Gastroesophageal sphincter (tissue), 4 donors: ENCODE data around the gene STK32C. TPM values are rescaled to one million over a fixed set of nuclear protein-coding genes. Genes with fewer than 3 reads are reported as not detected.

Source experiments
- ATAC-seq: fragments of 150-250 bp; one replicate; pipeline ENCODE4 v1.9.1; 2016; ENCODE audit warnings: mild to moderate bottlenecking, moderate library complexity
- H3K27ac ChIP-seq, 4 donors: fragments of 200-600 bp; sonication (generic) in 3 of 4; 1 replicate in 3 of 4; 2 replicates in 1 of 4; pipeline ENCODE4 v1.5.1; 2016 to 2019
- H3K27me3 ChIP-seq: fragments of 200-600 bp; sonication (generic); one replicate; pipeline ENCODE4 v1.5.1; 2019
- H3K36me3 ChIP-seq, 2 donors: fragments of 200-600 bp; sonication (generic); one replicate each; pipeline ENCODE4 v1.5.1; 2019; ENCODE audit warnings: control low read depth in 1 of 2
- H3K4me1 ChIP-seq, 3 donors: fragments of 200-600 bp; sonication (generic); 1 replicate in 2 of 3; 2 replicates in 1 of 3; pipeline ENCODE4 v1.5.1; 2016 to 2019; ENCODE audit warnings: control low read depth in 2 of 3
- H3K4me3 ChIP-seq, 2 donors: fragments of 200-600 bp; sonication (generic); one replicate each; pipeline ENCODE4 v1.5.1; 2019; ENCODE audit warnings: mild to moderate bottlenecking in 1 of 2, moderate library complexity in 1 of 2
- H3K9me3 ChIP-seq, 3 donors: fragments of 200-600 bp; sonication (generic); one replicate each; pipeline ENCODE4 v1.5.1; 2017 to 2019; ENCODE audit warnings: control low read depth in 2 of 3
- EP300 ChIP-seq: sonication (generic); formaldehyde crosslinking; IDR thresholded peaks from one replicate; pipeline ENCODE4 v1.6.1; 2017; ENCODE audit warnings: antibody characterized with exemption, mild to moderate bottlenecking
- POLR2A ChIP-seq, 2 donors: fragments of 450-650 bp; IDR thresholded peaks; one replicate each; pipeline ENCODE4 v1.6.1; 2017; ENCODE audit warnings: antibody characterized with exemption in 2 of 2, mild to moderate bottlenecking in 2 of 2, moderate library complexity in 1 of 2
- POLR2AphosphoS5 ChIP-seq: sonication (generic); formaldehyde crosslinking; IDR thresholded peaks from one replicate; pipeline ENCODE4 v1.6.1; 2017; ENCODE audit warnings: antibody characterized with exemption
- WGBS, 2 donors: methylation state at CpG; one replicate each; pipeline ENCODE4 v1.1.5; 2018; ENCODE audit warnings: low coverage in 1 of 2; 5-methylcytosine and 5-hydroxymethylcytosine counted together
- total RNA-seq, 4 donors: library from RNA; depleted of rRNA; stranded (reverse); fragments of >200 nt; gene quantifications; one replicate each; pipeline ENCODE4 v1.1.0, GENCODE V29; 2016
- TF ChIP-seq, protein P1 (sequence below), 4 experiments: fragments of 200-600 bp in 2 of 4; fragments of 450-650 bp in 2 of 4; sonication (generic) in 1 of 4; IDR thresholded peaks; one replicate each; pipeline ENCODE4 v1.5.1; 2017 to 2019; ENCODE audit warnings: antibody characterized with exemption in 4 of 4, mild to moderate bottlenecking in 2 of 4, moderate library complexity in 2 of 4

STK32C gene
- total RNA-seq, 4 donors from 2014 or later, result 3.8 to 13.0 (median 5.1) TPM

DNA sequence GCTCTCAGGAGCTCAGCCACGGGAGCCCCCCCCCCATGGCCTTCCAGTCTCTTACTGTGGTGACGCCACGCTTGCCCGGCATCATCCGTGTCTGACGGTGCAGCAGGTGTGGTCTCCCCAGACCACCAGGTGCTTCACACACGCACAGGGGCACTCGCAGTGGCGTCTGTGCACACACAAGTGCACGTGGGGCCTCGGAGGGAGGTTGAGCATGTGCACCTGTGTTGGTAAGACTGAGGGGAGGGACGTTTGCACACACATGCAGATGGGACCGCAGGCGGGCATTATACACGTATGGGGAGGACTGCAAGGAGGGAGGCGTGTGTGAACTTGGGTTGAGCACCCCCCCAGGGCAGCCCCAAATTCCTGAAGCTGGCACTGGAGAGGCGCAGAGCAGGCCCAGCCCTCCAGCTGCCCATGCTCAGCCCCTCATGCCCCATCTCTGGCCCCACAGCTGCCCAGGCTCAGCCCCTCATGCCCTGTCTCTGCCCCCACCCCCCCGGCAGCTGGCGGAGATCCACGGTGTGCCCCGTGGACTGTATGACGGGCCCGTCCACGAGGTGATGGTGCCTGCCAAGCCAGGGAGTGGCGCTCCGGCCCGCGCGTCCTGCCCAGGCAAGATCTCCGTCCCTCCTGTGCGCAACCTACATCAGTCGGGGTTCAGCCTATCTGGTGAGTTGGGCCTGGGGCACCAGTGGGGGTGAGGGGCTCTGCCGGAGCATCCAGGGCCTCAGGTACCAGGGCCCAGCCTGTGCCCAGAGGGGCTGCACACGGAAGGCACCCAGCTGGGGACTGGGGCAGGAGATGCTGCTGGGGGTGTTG is 104.3 kb downstream of the STK32C start:
- H3K27me3 ChIP-seq, result no peaks in the 10 kb centered on the region
- H3K4me1 ChIP-seq, result no peaks in the 10 kb centered on the region
- TF ChIP-seq EP300 (no peak), POLR2AphosphoS5 (no peak), POLR2A (IDR thresholded peaks at IDR 0.05) (no peak)
- TF ChIP-seq, protein P1, sequence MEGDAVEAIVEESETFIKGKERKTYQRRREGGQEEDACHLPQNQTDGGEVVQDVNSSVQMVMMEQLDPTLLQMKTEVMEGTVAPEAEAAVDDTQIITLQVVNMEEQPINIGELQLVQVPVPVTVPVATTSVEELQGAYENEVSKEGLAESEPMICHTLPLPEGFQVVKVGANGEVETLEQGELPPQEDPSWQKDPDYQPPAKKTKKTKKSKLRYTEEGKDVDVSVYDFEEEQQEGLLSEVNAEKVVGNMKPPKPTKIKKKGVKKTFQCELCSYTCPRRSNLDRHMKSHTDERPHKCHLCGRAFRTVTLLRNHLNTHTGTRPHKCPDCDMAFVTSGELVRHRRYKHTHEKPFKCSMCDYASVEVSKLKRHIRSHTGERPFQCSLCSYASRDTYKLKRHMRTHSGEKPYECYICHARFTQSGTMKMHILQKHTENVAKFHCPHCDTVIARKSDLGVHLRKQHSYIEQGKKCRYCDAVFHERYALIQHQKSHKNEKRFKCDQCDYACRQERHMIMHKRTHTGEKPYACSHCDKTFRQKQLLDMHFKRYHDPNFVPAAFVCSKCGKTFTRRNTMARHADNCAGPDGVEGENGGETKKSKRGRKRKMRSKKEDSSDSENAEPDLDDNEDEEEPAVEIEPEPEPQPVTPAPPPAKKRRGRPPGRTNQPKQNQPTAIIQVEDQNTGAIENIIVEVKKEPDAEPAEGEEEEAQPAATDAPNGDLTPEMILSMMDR (IDR thresholded peaks at IDR 0.05), result no peak
- no peak overlapping the region for H3K4me3 ChIP-seq
- H3K27ac ChIP-seq, result no peak overlapping the region
- 88% methylated on average over 3 of the region's 34 CpGs; no CpG with 5 or more reads in 1 of the 2 donors for WGBS, 2 donors
- no peaks in the 10 kb centered on the region for H3K9me3 ChIP-seq
- no peak for ATAC-seq
- H3K36me3 ChIP-seq, result no peaks in the 10 kb centered on the region

DNA sequence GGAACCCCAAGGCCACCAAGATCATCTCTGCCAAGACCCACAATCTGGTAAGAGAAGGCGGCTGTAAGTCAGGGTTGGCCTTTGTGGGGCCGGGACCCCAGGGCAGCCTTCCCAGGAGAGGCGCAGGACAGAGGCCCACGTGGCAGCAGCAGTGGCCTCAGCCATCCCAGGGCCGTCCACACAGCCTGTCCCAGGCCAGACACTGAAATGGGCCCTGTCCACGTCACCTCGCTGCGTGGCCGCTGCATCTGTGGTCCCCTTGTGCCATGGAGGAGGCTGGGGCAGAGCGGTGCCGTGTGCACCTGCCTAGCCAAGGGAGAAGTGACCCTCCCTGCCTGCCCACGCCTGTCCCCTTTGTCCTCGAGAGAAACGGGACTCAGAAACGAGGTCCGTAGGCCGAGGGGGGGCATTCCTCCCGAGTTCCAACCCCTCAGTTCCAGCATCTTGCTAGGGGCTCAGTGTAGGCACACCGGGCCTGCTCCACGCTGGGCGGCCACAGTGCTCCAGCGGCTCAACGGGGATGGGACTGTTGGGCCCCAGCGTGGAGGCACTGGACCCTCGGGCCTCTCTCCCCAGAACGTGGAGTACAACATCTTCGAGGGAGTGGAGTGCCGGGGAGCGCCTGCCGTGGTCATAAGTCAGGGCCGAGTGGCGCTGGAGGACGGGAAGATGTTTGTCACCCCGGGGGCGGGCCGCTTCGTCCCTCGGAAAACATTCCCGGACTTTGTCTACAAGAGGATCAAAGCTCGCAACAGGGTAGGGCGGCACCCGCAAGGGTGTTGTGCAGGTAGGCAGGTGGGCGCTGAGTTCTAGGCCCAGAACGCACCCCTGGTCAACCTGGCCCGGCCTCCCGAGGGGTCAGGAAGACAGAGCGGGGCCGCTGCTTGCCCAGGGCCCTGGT is 105.4 kb downstream of the STK32C start:
- Histone ChIP-seq H3K4me1 (no peaks in the 10 kb centered on the region), H3K27ac (no peak overlapping the region), H3K9me3 (no peaks in the 10 kb centered on the region), H3K36me3 (no peaks in the 10 kb centered on the region), H3K27me3 (no peaks in the 10 kb centered on the region), H3K4me3 (no peak overlapping the region)
- no CpG with 5 or more reads among the region's 48 CpGs for WGBS, 2 donors
- TF ChIP-seq, protein P1 (IDR thresholded peaks at IDR 0.05), result no peak
- no peak for TF ChIP-seq POLR2AphosphoS5
- no peak for TF ChIP-seq POLR2A (IDR thresholded peaks at IDR 0.05)
- TF ChIP-seq EP300, result no peak
- no peak for ATAC-seq

DNA sequence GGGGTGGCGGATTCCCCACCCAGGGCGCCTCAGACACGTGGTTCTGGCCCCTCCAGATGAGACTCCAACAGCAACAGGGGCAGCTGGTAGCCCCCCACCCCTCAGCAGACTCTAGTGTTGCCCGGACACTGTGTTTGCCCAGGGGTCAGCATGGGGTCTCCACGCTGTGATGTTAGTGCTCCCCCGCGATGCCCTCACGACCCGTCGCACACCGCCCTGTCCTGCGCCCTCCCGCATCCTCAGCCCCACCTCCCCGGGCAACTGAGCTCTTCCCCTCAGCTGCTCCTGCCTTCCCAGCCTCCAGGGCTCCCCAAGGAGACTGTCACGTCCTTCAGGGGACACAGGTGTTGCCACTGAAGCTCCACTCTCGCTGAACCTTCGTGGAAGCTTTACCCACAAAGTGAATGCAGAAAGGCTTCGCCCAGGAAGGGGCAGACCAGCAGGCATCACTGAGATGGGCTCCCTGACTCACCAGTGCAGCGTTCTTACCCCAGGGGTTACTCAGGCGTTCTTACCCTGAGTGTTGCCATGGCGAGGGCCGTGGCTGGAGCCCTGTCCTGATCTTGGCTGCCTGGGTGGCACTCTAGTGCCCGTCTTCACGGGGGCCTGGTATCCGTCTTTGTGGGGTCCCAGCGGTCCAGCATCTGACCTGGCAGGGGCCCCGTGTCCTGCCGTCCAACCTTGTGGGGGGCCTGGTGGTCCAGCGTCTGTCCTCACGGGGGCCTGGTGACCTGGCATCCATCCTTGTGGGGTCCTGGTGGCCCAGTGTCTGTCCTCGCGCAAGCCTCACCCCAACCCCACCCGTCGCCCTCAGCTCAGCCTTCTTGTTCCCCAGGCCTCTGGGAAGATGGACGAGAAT is 106.4 kb downstream of the STK32C start:
- no peaks in the 10 kb centered on the region for H3K9me3 ChIP-seq
- H3K4me1 ChIP-seq, result no peaks in the 10 kb centered on the region
- no peaks in the 10 kb centered on the region for H3K27me3 ChIP-seq
- H3K36me3 ChIP-seq, result no peaks in the 10 kb centered on the region
- no peak for ATAC-seq
- 80% methylated on average over 7 of the region's 35 CpGs; no CpG with 5 or more reads in 1 of the 2 donors for WGBS, 2 donors
- no peak overlapping the region for H3K4me3 ChIP-seq
- no peak overlapping the region for H3K27ac ChIP-seq
- TF ChIP-seq POLR2AphosphoS5 (no peak), POLR2A (IDR thresholded peaks at IDR 0.05) (no peak), EP300 (no peak)
- TF ChIP-seq, protein P1 (IDR thresholded peaks at IDR 0.05), result no peak

DNA sequence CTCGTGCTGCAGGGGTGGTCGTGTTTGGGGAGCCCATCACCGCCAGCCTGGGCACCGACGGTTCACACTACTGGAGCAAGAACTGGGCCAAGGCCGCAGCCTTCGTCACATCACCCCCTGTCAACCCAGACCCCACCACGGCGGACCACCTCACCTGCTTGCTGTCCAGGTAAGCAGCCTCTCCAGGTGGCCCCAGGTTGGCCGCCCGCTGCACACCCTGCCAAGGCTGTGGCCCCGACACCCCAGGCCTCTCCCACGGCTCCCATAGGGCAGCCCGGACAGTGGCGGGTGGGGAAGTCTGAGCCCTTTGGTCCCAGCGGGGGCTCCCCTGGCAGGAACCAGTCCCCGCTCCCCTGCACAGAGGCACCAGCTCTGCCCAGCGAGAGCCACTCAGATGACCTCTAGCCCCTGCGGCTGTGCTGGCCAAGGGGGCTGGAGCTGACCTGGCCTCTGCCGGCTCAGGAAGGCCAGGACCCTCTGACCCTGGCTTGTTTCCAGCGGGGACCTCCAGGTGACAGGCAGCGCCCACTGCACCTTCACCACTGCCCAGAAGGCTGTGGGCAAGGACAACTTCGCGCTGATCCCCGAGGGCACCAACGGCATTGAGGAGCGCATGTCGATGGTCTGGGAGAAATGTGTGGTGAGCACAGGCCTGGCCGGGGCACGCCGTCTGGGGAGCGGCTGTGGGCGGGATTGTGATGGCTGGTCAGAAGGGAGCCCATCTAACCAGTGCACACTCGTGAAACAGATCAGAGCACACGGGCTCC is 107.2 kb downstream of the STK32C start:
- TF ChIP-seq POLR2A (IDR thresholded peaks at IDR 0.05) (no peak), POLR2AphosphoS5 (no peak), EP300 (no peak)
- TF ChIP-seq, protein P1 (IDR thresholded peaks at IDR 0.05), result no peak
- H3K4me1 ChIP-seq, result no peaks in the 10 kb centered on the region
- H3K9me3 ChIP-seq, result no peaks in the 10 kb centered on the region
- H3K27me3 ChIP-seq, result no peaks in the 10 kb centered on the region
- H3K36me3 ChIP-seq, result no peaks in the 10 kb centered on the region
- no peak overlapping the region for H3K4me3 ChIP-seq
- H3K27ac ChIP-seq, result no peak overlapping the region
- 71% methylated on average over 2 of the region's 35 CpGs; no CpG with 5 or more reads in 1 of the 2 donors for WGBS, 2 donors
- no peak for ATAC-seq
